GM21723 (cell line): ENCODE data around the gene PCDHB13.

Experiments used
- ATAC-seq: cut with Tn5 transposase; IDR thresholded peaks from one replicate; pipeline ENCODE4 v1.9.1; 2021; ENCODE audit warnings: mild to moderate bottlenecking, moderate library complexity; ENCODE audit not compliant: unreplicated experiment

Gene PCDHB13

DNA sequence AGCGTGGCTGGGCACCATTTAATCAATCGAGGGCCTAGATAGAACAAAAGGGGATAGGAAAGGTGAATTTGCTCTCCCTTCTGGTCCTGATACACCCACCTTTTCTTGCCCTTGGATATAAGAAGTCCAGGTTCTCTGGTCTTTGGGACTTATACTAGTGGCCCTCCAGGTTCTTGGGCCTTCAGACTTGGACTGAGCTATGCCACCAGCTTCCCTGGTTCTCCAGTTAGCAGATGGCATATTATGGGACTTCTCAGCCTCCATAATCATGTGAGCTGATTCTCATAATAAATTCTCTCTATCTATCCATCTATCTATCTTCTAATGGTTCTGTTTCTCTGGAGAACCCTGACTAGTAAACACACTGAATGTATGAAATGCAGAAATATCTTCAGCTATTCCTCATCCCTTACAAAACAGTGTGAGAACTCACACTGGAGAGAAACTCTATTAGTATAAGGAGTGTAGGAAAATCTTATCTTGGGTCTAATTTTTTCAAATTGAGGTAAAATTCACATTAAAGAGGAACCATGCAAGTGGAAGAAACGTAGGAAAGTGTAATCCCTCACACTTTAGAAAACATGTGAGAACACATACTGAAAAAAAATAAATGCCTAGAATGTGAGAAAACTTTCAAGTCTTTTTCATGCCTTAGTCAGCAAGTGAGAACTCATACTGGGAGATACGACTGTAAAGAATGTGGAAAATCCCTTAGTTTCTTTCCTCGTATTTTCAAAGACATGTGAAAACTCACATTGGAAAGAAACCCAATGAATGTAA is 46.9 kb downstream of the PCDHB13 start:
- no peak for ATAC-seq

DNA sequence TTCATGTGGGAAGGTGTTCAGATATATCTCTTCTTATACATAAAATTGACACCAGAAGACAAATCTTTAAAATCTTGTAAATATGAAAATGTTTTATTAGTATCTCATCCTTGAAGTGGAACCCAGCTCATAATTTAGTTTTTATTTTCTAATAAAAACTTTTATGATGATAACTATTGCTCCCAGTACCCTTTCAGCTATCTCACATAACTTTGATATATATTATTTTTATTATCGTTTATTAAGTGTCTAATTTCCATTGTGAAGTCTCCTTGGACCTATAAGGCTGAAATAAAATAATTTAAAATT is 47.5 kb downstream of the PCDHB13 start:
- no peak for ATAC-seq
